Fibroblast of gingiva (primary cell): ENCODE measurements around the gene RTF2.
"Not testable (repeated sequence)": the region's sequence is repeated elsewhere in the genome, so short reads cannot be mapped to it uniquely, and the experiment has no call there.

Experiments used
- DNase-seq: peaks from one replicate; pipeline ENCODE4 v3.0.0-alpha.2; 2011; ENCODE audit warnings: low read depth

Gene RTF2

DNA sequence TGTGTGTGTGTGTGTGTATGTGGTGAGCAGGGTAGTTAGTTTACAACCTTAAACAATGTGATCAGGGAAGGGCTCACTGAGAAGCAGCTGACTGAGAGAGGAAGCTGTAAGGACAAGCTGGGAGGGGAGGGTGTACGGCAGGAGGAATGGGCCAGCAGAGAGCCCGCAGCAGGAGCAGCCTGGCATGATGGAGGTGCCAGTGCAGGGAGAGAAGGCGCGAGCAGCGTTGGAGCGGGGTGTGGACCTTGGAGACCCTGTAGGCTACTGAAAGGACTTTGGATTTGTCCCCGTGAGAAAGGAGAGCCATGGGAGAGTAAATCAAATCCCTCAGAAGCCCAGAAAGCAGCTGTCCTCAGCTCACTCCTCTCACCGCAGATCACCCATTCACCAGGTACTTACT lies 83.1 kb downstream of the RTF2 start:
- no peak for DNase-seq

GRCh38 chr20:56552911-56553629 lies 84.6 kb downstream of the RTF2 start:
- DNase-seq = no peak

- peak; percentile 96 for DNase-seq
Measured at GRCh38 chr20:56554869-56555268, 86.4 kb downstream of the RTF2 start.

- DNase-seq = no peak
Measured at GRCh38 chr20:56558968-56559367, 90.5 kb downstream of the RTF2 start.

GRCh38 chr20:56564526-56564925 lies 96.1 kb downstream of the RTF2 start:
- DNase-seq = not testable (repeated sequence)

- DNase-seq = no peak
Measured at GRCh38 chr20:56565511-56565910, 97.1 kb downstream of the RTF2 start.

GRCh38 chr20:56566621-56567020 lies 98.2 kb downstream of the RTF2 start:
- DNase-seq = no peak
